ENCODE measurements around the gene ENDOG.
"Not testable (repeated sequence)": the region's sequence is repeated elsewhere in the genome, so short reads cannot be mapped to it uniquely, and the experiment has no call there.

Gene ENDOG

DNA sequence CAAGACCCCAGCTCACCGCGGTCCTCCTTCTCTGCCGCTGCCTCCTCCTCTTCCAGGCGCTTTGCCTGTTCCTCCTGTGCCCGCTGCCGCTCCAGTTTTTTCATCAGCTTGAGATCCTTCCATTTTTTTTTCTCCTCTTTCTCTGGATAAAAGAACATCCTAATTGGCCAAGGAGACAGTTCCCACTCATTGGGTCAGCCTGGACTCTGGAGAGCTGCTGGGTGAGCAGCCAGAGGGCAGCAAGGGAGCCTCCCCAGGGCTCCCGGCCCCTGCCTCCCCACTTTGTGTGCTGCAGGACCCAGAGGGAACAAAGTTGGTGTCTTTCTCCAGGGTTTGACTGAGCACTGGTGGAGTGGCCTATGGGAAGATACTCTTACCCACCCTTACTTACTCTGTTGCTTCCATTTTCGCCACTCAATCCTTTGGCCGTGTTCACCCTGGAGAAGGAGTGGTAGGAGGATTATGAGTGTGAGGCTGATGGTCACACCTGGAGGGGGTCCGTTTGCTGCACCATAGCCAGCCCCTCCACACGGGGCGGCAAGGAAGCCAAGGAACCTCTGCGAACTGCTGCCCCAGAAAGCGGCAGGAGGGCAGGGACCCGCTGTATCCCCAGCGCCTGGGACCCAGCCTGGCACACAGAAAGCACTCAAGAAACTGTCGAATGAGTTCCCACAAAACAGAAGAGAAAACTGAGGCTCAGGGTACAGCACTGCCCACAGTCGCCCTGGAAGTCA is 10.6 kb downstream of the ENDOG start:
- no peak for DNase-seq (ENCODE audit: low read depth in 2 of 2)

DNA sequence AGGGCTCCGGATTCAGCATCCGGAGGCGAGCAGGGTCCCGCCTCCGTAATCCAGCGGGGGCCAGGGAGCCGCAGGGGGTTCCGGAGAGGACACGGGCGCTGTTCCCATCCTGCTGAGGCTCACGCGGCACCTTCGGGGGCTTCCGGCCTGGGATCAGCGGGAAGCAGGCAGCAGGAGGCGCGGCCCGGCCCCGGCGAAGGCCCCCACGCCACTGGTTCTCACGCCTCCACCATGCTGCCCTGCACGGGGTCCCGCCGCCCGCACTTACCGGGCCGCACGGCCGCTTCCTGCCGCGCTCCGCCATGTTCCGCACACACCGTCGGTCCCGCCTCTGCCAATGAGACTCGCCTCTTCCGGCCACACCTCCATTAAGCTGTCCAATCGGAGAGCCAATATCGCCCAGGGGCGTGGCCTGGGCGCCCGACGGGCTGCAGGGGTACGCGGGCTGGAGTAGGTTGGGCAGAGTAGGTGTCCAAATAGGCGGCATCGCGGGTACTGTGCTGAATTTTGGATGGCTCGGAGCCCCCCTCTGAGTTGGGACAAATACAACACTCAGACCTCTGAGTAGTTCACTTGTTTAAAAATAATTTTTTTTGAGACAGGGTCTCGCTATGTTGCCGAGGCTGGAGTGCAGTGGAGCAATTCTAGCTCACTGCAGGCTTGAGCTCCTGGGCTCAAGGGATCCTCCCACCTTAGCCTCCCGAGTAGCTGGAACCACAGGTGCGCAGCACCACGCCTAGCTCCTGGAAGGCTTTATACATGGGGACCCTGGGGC is 11.4 kb downstream of the ENDOG start, which contains the start of gene SPOUT1:
Gene SPOUT1 (minus strand): TSS at position 318 of the 775 bp plus-strand sequence. CDS start 14 bp downstream, at position 304.
- peak; percentile 88 to 93 for DNase-seq (ENCODE audit: low read depth in 2 of 2)

DNA sequence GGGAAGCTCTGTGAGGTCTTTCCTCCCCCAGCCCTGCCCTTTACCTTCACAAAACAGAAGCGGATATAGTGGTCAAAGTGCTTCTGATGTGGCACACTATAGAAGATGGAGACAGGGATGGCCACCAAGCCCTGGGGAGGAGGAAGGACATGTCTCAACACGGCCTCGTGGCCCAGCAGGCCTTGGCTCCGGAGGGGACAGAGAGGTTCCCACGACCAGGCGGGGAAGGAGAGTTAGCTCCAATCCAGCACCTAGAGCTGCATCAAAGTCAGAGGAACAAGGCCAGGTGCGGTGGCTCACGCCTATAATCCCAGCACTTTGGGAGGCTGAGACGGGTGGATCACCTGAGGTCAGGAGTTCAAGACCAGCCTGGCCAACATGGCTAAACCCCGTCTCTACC is 15.4 kb downstream of the ENDOG start:
- DNase-seq (ENCODE audit: low read depth in 2 of 2) = no peak

DNA sequence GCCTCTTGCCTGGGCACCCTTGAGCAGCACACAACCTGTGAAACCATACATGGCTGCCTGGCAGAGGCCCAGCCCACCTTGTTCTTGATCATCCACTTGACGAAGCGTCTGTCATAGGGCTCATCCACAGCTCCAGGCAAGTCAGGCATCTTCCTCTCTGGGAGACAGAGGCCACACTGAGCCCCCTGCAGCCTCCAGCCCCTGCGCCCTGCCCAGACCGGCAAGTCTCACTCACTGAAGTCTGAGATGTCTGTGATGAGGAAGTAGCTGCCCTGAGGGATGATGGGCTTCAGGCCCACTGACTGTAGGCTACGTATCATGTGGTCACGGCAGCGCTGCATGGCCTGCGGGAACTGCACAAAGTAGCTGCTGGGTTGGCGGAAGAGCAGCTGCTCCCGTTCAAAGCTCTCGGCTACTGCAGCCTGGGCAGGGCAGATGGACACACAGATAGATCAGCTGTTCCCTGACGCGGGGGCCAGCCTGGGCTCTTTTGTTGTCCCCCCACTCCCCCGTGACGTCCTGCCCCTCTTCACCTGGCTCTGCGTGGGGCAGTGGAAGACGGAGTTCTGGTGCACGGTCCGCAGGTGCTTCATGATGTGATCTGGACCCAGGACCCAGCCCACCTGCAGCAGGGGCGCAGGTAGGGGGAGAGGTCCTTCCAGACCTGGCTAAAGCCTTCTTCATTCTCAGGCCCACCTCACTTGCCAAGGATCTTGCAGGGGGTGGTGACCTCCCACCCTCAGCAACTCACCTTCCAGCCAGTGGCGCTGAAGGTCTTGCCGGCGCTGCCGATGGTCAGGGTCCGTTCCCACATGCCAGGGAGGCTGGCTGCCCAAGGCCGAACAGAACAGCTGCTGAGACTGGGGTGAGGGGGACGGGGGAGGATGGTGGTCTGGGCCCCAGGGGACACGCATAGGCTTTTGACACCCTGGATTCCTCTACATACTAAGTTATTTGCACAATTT is 17.2 kb downstream of the ENDOG start:
- DNase-seq (ENCODE audit: low read depth in 2 of 2) = no peak

GRCh38 chr9:128836509-128837145 is 18.3 kb downstream of the ENDOG start:
- DNase-seq (ENCODE audit: low read depth in 2 of 2) = no peak

- no peak for DNase-seq (ENCODE audit: low read depth in 2 of 2)
These were observed 20.0 kb downstream of the ENDOG start for GRCh38 chr9:128838338-128838737.

DNA sequence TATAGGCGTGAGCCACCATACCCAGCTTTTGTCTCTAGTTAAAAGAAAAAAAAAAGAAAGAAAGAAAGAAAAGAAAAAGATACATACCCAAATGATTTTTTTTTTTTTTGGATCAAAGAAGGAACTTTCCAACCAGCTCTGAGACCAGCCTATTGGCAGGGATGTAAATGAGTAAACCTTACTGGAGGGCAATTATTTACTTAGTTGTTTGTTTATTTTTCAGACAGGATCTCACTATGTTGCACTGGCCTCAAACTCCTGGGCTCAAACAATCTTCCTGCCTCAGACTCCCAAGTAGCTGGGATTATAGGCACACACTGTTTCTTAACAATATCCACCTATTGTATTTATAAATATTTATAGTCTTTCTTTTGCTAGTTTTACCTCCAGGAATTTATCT is 22.2 kb downstream of the ENDOG start:
- no peak for DNase-seq (ENCODE audit: low read depth in 2 of 2)

- no peak for DNase-seq (ENCODE audit: low read depth in 2 of 2)
These were observed 23.6 kb downstream of the ENDOG start for GRCh38 chr9:128841694-128842492.

- not testable (repeated sequence) for DNase-seq (ENCODE audit: low read depth in 2 of 2)
These were observed 24.9 kb downstream of the ENDOG start for GRCh38 chr9:128843171-128843570.

GRCh38 chr9:128845186-128845931 is 27.1 kb downstream of the ENDOG start:
- no peak for DNase-seq (ENCODE audit: low read depth in 2 of 2)

- DNase-seq (ENCODE audit: low read depth in 2 of 2) = no peak
These were observed 28.4 kb downstream of the ENDOG start for GRCh38 chr9:128846680-128847030.

DNA sequence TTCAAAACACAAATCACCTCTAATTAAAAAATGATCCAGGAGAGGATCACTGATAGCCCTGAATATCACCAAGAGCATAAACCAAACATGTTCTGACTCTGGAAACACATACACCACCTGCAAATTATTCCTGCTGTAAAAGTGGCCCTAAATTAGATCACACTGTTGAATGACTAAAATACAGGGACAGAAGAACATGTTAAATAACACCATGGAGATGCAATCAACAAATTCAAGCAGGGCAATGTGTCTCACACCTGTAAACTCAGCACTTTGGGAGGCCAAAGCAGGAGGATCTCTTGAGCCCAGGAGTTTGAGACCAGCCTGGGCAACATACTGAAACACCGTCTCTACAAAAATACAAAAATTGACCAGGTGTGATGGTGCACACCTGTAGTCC is 29.5 kb downstream of the ENDOG start:
- DNase-seq (ENCODE audit: low read depth in 2 of 2) = no peak

- not testable (repeated sequence) for DNase-seq (ENCODE audit: low read depth in 2 of 2)
These were observed 32.7 kb downstream of the ENDOG start for GRCh38 chr9:128851024-128851423.

GRCh38 chr9:128851779-128852600 is 33.7 kb downstream of the ENDOG start:
- not testable (repeated sequence) for DNase-seq (ENCODE audit: low read depth in 2 of 2)

DNA sequence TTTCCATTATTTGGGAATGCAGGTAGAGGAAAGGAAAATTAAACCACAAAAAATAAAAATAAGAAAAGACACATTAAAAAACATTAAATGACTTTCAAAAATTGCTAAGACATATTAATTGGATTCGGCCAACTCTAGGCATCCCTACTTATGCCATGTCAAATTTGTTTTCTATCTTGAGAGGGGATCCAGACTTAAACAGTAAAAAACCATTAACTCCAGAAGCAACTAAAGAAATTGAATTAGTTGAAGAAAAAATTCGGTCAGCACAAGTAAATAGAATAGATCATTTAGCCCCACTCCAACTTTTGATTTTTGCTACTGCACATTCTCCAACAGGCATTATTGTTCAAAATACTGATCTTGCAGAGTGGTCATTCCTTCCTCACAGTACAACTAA is 34.3 kb downstream of the ENDOG start:
- DNase-seq (ENCODE audit: low read depth in 2 of 2) = not testable (repeated sequence)

- DNase-seq (ENCODE audit: low read depth in 2 of 2) = not testable (repeated sequence)
These were observed 36.2 kb downstream of the ENDOG start for GRCh38 chr9:128854454-128854853.

- DNase-seq (ENCODE audit: low read depth in 2 of 2) = not testable (repeated sequence)
These were observed 40.2 kb downstream of the ENDOG start for GRCh38 chr9:128858476-128858875.

DNA sequence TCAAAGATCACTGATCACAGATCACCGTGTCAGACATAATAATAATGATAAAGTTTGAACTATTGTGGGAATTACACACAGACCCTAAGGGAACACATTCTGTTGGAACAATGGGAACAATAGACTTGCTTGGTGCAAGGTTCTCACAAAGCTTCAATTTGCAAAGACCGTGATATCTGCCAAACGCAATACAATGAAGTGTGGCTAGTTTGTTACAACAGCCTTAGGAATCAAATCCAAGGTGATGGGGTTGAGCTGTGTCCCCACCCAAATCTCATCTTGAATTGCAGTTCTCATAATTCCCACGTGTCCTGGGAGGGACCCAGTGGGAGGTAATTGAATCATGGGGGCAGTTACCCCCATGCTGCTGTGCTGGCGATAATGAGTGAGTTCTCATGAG is 42.6 kb downstream of the ENDOG start:
- DNase-seq (ENCODE audit: low read depth in 2 of 2) = no peak

DNA sequence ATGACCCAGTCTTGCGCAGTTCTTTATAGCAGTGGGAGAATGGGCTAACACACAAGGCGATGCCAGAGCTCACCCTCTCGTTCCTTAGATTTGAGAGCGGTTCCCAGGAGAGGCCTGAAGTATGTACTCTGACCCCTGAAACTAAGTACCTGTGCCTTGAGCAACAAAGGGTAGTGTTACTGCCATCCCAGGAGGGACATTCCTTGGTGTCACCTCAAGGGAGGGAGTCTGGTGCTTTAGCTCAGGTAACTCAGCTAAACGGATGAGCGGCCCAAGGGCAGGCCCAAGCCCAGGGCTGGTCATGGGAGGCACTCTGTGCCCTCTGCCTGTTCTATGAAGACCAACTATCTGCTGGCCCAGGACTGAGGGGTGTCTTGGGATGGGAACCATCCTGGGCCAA is 43.2 kb downstream of the ENDOG start:
- no peak for DNase-seq (ENCODE audit: low read depth in 2 of 2)

All from stimulated activated CD4-positive, alpha-beta T cell treated with anti-CD3 and anti-CD28 coated beads, Interleukin-15, amount 100 ng/mL, for 48 hours (primary cell).